NB4 (cell line): ENCODE measurements around the gene MON1A.

Experiments
- MYC ChIP-seq: IDR thresholded peaks from 2 replicates; pipeline ENCODE4 v1.6.1; 2011; ENCODE audit warnings: low read depth, low read length
- POLR2A ChIP-seq: IDR thresholded peaks from 2 replicates; pipeline ENCODE4 v1.6.1; 2011; ENCODE audit warnings: mild to moderate bottlenecking; ENCODE audit not compliant: insufficient read length; ENCODE audit errors: extremely low read depth
- TF ChIP-seq, protein P1 (sequence below): IDR thresholded peaks from one replicate; pipeline ENCODE4 v1.5.1; 2012; ENCODE audit warnings: low read depth, low read length

DNA sequence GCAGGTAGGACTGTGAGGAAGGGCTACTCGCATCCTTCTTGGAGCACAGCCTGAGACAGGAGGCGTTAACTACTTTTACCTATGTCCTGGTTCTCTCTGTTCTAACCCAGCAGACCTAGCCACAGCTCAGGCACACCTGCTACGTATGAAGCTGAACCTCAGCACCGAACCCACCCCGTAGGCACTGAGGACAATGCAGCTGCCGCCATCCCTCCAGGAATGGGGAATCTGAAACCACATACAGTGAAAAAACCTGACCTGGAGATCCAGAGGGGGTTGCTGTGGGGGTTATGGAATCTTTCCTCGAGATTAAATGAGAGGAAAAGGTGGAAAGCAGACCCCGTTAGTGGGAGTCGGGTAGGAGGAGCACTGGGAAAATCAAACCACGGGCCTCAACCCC, 40.3 kb downstream of the MON1A start:
- TF ChIP-seq, protein P1, sequence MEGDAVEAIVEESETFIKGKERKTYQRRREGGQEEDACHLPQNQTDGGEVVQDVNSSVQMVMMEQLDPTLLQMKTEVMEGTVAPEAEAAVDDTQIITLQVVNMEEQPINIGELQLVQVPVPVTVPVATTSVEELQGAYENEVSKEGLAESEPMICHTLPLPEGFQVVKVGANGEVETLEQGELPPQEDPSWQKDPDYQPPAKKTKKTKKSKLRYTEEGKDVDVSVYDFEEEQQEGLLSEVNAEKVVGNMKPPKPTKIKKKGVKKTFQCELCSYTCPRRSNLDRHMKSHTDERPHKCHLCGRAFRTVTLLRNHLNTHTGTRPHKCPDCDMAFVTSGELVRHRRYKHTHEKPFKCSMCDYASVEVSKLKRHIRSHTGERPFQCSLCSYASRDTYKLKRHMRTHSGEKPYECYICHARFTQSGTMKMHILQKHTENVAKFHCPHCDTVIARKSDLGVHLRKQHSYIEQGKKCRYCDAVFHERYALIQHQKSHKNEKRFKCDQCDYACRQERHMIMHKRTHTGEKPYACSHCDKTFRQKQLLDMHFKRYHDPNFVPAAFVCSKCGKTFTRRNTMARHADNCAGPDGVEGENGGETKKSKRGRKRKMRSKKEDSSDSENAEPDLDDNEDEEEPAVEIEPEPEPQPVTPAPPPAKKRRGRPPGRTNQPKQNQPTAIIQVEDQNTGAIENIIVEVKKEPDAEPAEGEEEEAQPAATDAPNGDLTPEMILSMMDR, result no peak
- TF ChIP-seq POLR2A (no peak), MYC (no peak)
